Mesendoderm (in vitro differentiated cells): ENCODE results near the gene MATR3.
A peak's percentile ranks its signal among the peaks of the same experiment; 100 is the strongest.

Experiments
- DNase-seq: peaks from one replicate; pipeline ENCODE4 v3.0.0; 2013
- H2AK5ac ChIP-seq: 2 replicates; pipeline ENCODE4 v1.6.1; 2013; ENCODE audit warnings: low read length, inconsistent platforms
- H2BK120ac ChIP-seq: 2 replicates; pipeline ENCODE4 v1.6.1; 2013; ENCODE audit warnings: low read depth, mild to moderate bottlenecking, low read length, moderate library complexity, mixed read lengths
- H2BK15ac ChIP-seq: replicated peaks from 2 replicates; pipeline ENCODE4 v1.6.1; 2013; ENCODE audit warnings: low read depth, mild to moderate bottlenecking, moderate library complexity
- H2BK5ac ChIP-seq: 2 replicates; pipeline ENCODE4 v1.6.1; 2013; ENCODE audit warnings: low read length, inconsistent platforms
- H3K18ac ChIP-seq: 2 replicates; pipeline ENCODE4 v1.6.1; 2013; ENCODE audit warnings: mild to moderate bottlenecking, low read length, mixed read lengths
- H3K23ac ChIP-seq: one replicate; pipeline ENCODE4 v1.6.1; 2013; ENCODE audit warnings: low read length
- H3K27ac ChIP-seq: 2 replicates; pipeline ENCODE4 v1.5.1; 2013; ENCODE audit warnings: low read depth, mild to moderate bottlenecking, inconsistent platforms, low read length, moderate library complexity
- H3K27me3 ChIP-seq: 2 replicates; pipeline ENCODE4 v1.6.1; 2013; ENCODE audit warnings: low read length, control low read depth, mild to moderate bottlenecking, inconsistent platforms; ENCODE audit not compliant: insufficient read depth, poor library complexity
- H3K36me3 ChIP-seq: 2 replicates; pipeline ENCODE4 v1.6.1; 2013; ENCODE audit warnings: low read length, inconsistent platforms; ENCODE audit not compliant: control insufficient read depth, insufficient read depth
- H3K4ac ChIP-seq: one replicate; pipeline ENCODE4 v1.6.1; 2013; ENCODE audit warnings: low read depth, mild to moderate bottlenecking, low read length, moderate library complexity
- H3K4me1 ChIP-seq: 2 replicates; pipeline ENCODE4 v1.6.1; 2013; ENCODE audit warnings: low read depth, low read length, inconsistent platforms; ENCODE audit not compliant: control insufficient read depth
- H3K4me2 ChIP-seq: 2 replicates; pipeline ENCODE4 v1.6.1; 2013; ENCODE audit warnings: low read length
- H3K4me3 ChIP-seq: 2 replicates; pipeline ENCODE4 v1.5.1; 2013; ENCODE audit warnings: mild to moderate bottlenecking, low read length
- H3K56ac ChIP-seq: one replicate; pipeline ENCODE4 v1.6.1; 2013; ENCODE audit warnings: low read length
- H3K79me1 ChIP-seq: 2 replicates; pipeline ENCODE4 v1.6.1; 2013; ENCODE audit warnings: low read length, inconsistent platforms
- H3K79me2 ChIP-seq: 2 replicates; pipeline ENCODE4 v1.6.1; 2013; ENCODE audit warnings: mild to moderate bottlenecking, low read length; ENCODE audit not compliant: control insufficient read depth, insufficient read depth
- H3K9ac ChIP-seq: 2 replicates; pipeline ENCODE4 v1.6.1; 2013; ENCODE audit warnings: low read length, inconsistent platforms
- H4K5ac ChIP-seq: one replicate; pipeline ENCODE4 v1.6.1; 2013; ENCODE audit warnings: low read length
- H4K8ac ChIP-seq: one replicate; pipeline ENCODE4 v1.6.1; 2013; ENCODE audit warnings: low read depth, mild to moderate bottlenecking, control low read depth, low read length, moderate library complexity
- WGBS: extraction: QIAGEN DNeasy Blood & Tissue Kit; methylation state at CpG from one replicate; pipeline ENCODE4 v1.1.7; 2013; ENCODE audit warnings: low lambda C conversion rate, missing lambda C conversion rate; ENCODE audit not compliant: insufficient coverage; ENCODE audit errors: extremely low coverage; 5-methylcytosine and 5-hydroxymethylcytosine counted together

The MATR3 gene

DNA sequence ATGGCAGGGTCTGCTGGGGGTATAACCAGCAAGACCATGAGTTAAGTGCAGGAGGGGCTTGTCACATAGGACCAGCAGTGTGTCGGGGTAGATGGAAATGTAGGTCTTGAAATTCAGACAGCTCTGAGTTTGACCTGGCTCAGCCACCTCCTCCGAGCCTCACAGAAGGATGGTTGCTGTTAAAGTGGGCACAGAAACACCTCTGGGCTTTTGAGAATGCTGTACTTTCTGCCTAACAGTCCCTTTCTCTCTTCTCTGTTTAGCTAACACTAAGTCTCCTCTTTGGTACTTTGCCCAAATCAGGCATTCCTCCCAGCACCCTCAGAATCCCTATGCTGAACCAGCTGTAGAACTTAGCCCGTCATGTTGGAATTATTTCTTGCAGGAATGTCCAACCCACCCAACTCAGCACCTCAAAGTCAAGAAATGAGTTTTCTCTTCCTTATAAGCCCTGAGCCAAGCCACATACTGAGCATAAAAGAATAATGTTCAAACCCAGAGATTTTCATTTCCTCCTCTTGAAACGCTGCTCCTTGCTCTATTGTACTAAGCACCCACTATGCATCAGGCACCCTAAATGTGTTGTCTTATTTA is 41.7 kb upstream of the MATR3 start:
- Histone ChIP-seq H2BK15ac (no peak overlapping the region), H3K18ac (no peak overlapping the region), H3K4me2 (no peak overlapping the region), H3K23ac (no peak overlapping the region), H3K9ac (no peak overlapping the region), H3K56ac (no peak overlapping the region), H3K36me3 (no peaks in the 10 kb centered on the region), H3K4ac (no peak overlapping the region), H3K79me2 (no peaks in the 10 kb centered on the region), H3K27ac (no peak overlapping the region), H3K4me1 (no peaks in the 10 kb centered on the region), H3K79me1 (no peaks in the 10 kb centered on the region), H4K5ac (no peak overlapping the region), H2BK120ac (no peak overlapping the region), H2AK5ac (no peak overlapping the region), H2BK5ac (no peak overlapping the region), H3K4me3 (no peak overlapping the region), H3K27me3 (no peaks in the 10 kb centered on the region), H4K8ac (no peak overlapping the region)
- no peak for DNase-seq
- no CpG with 5 or more reads among the region's 4 CpGs for WGBS

DNA sequence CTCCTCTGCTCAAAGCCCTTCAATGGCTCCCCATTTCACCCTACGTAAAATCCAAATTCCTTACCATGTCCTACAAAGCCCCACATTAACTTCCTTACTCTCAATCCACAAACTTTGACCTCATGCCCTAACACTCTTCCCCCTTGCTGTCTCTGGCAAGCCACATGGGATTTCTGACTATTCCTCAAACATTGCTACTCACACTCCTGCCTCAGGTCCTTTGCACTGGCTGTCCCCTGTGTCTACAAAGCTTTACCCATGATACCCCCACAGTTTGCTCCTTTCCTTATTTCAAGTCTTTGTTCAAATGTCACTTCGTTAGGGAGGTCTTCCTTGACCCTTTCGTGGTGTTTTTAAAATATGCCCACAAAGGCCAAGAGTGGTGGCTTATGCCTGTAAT is 40.4 kb upstream of the MATR3 start:
- Histone ChIP-seq H3K36me3 (no peaks in the 10 kb centered on the region), H3K18ac (no peak overlapping the region), H3K79me1 (no peaks in the 10 kb centered on the region), H2BK120ac (no peak overlapping the region), H3K4me1 (no peaks in the 10 kb centered on the region), H3K9ac (no peak overlapping the region), H3K27me3 (no peaks in the 10 kb centered on the region), H3K23ac (no peak overlapping the region), H3K79me2 (no peaks in the 10 kb centered on the region), H3K4me3 (no peak overlapping the region), H2BK15ac (no peak overlapping the region), H2AK5ac (no peak overlapping the region), H3K56ac (no peak overlapping the region), H3K27ac (no peak overlapping the region), H3K4ac (no peak overlapping the region), H3K4me2 (no peak overlapping the region), H4K8ac (no peak overlapping the region), H2BK5ac (no peak overlapping the region), H4K5ac (no peak overlapping the region)
- no peak for DNase-seq
- WGBS, result no CpG with 5 or more reads among the region's 3 CpGs

- Histone ChIP-seq H3K79me2 (no peaks in the 10 kb centered on the region), H2BK120ac (no peak overlapping the region), H3K4me3 (no peak overlapping the region), H4K5ac (no peak overlapping the region), H4K8ac (no peak overlapping the region), H3K4me2 (no peak overlapping the region), H3K23ac (no peak overlapping the region), H3K36me3 (no peaks in the 10 kb centered on the region), H2AK5ac (no peak overlapping the region), H3K27me3 (no peaks in the 10 kb centered on the region), H3K4me1 (no peaks in the 10 kb centered on the region), H3K56ac (no peak overlapping the region), H2BK5ac (no peak overlapping the region), H3K4ac (no peak overlapping the region), H3K79me1 (no peaks in the 10 kb centered on the region), H3K18ac (no peak overlapping the region), H2BK15ac (no peak overlapping the region), H3K9ac (no peak overlapping the region), H3K27ac (no peak overlapping the region)
- DNase-seq, result no peak
- no CpG with 5 or more reads among the region's 5 CpGs for WGBS
Measured at GRCh38 chr5:139256820-139257219, 36.7 kb upstream of the MATR3 start.

GRCh38 chr5:139262059-139262741 is 31.3 kb upstream of the MATR3 start:
- no peaks in the 10 kb centered on the region for H3K36me3 ChIP-seq
- no peaks in the 10 kb centered on the region for H3K4me1 ChIP-seq
- H3K18ac ChIP-seq, result no peak overlapping the region
- H3K79me1 ChIP-seq, result no peaks in the 10 kb centered on the region
- H3K4me2 ChIP-seq, result no peak overlapping the region
- no peak overlapping the region for H2BK5ac ChIP-seq
- no peak overlapping the region for H2AK5ac ChIP-seq
- H2BK15ac ChIP-seq, result no peak overlapping the region
- DNase-seq, result no peak
- H3K4ac ChIP-seq, result no peak overlapping the region
- WGBS, result no CpG with 5 or more reads among the region's 6 CpGs
- no peak overlapping the region for H3K27ac ChIP-seq
- no peak overlapping the region for H3K56ac ChIP-seq
- H3K79me2 ChIP-seq, result no peaks in the 10 kb centered on the region
- no peak overlapping the region for H4K8ac ChIP-seq
- H3K4me3 ChIP-seq, result no peak overlapping the region
- no peak overlapping the region for H2BK120ac ChIP-seq
- no peaks in the 10 kb centered on the region for H3K27me3 ChIP-seq
- no peak overlapping the region for H3K9ac ChIP-seq
- H3K23ac ChIP-seq, result no peak overlapping the region
- H4K5ac ChIP-seq, result no peak overlapping the region

GRCh38 chr5:139262742-139263445 is 30.6 kb upstream of the MATR3 start:
- no peaks in the 10 kb centered on the region for H3K36me3 ChIP-seq
- H4K8ac ChIP-seq, result no peak overlapping the region
- WGBS, result no CpG with 5 or more reads among the region's 8 CpGs
- H3K23ac ChIP-seq, result no peak overlapping the region
- peak; percentile 94 for DNase-seq
- H3K4me2 ChIP-seq, result no peak overlapping the region
- H3K4ac ChIP-seq, result no peak overlapping the region
- H3K4me3 ChIP-seq, result no peak overlapping the region
- no peaks in the 10 kb centered on the region for H3K27me3 ChIP-seq
- no peak overlapping the region for H2AK5ac ChIP-seq
- H3K79me1 ChIP-seq, result no peaks in the 10 kb centered on the region
- H3K79me2 ChIP-seq, result no peaks in the 10 kb centered on the region
- no peak overlapping the region for H3K27ac ChIP-seq
- H4K5ac ChIP-seq, result peak overlapping the region; percentile 85
- no peak overlapping the region for H3K18ac ChIP-seq
- no peak overlapping the region for H2BK5ac ChIP-seq
- H3K4me1 ChIP-seq, result no peaks in the 10 kb centered on the region
- no peak overlapping the region for H2BK120ac ChIP-seq
- peak overlapping the region; percentile 74 for H3K56ac ChIP-seq
- no peak overlapping the region for H3K9ac ChIP-seq
- no peak overlapping the region for H2BK15ac ChIP-seq
